Activated CD8-positive, alpha-beta memory T cell treated with anti-CD3 and anti-CD28 coated beads, Interleukin-2, amount 10 ng/mL, durations not matched to agents 7 days and 5 days (primary cell): ENCODE results near the gene CDH4. TPM values are rescaled to one million over a fixed set of nuclear protein-coding genes. Genes with fewer than 3 reads are reported as not detected.

Experiments used
- ATAC-seq: fragments of 150-1000 bp; cut with Tn5 transposase; one replicate; pipeline ENCODE4 v1.10.0; 2021; ENCODE audit warnings: moderate library complexity
- CTCF ChIA-PET: fragments of 350-600 bp; sonication (Branson Sonifier 250); formaldehyde crosslinking; loops from one replicate; lab custom pipeline; 2021; ENCODE audit warnings: antibody characterized with exemption; lab: Charles Lee
- DNase-seq: peaks from one replicate; pipeline ENCODE4 v3.0.0-alpha.2; 2020
- H3K27ac Mint-ChIP-seq: one replicate; pipeline ENCODE4 v1.8.0; 2021; ENCODE audit warnings: mild to moderate bottlenecking, mixed read lengths
- H3K27me3 Mint-ChIP-seq: one replicate; pipeline ENCODE4 v1.8.0; 2021; ENCODE audit warnings: mixed read lengths
- H3K36me3 Mint-ChIP-seq: one replicate; pipeline ENCODE4 v1.8.0; 2021; ENCODE audit warnings: mild to moderate bottlenecking, mixed read lengths
- H3K4me1 Mint-ChIP-seq: one replicate; pipeline ENCODE4 v1.8.0; 2021; ENCODE audit warnings: mixed read lengths
- H3K4me3 Mint-ChIP-seq: one replicate; pipeline ENCODE4 v1.8.0; 2021; ENCODE audit warnings: mild to moderate bottlenecking, moderate library complexity, mixed read lengths
- H3K9me3 Mint-ChIP-seq: one replicate; pipeline ENCODE4 v1.8.0; 2022; ENCODE audit warnings: low read depth, mixed read lengths
- total RNA-seq, 2 experiments: library from RNA; stranded (reverse); gene quantifications; one replicate each; pipeline ENCODE4 v1.2.3, GENCODE V29; 2021

The CDH4 gene
- total RNA-seq, 2 experiments from 2014 or later = 0.02 TPM; not detected in 1

DNA sequence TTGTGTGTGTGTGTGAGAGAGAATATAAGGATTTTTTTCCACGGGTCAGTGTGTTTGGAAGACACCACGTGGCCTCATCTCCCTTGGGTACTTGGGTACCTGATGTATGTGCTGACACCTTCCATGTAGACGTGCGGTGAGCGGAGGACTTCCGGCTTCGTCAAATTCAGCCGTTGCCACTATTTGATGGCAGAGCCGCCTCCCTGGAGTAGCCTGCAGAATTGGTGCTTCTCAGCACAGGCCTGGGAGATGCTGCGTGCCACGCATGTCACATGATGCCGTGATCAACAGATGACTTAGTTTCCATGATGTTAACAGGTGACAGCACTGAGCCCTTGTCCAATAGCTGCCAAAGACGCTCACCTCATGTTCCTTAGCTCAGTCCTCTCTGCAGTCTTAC is 69.4 kb downstream of the CDH4 start:
- Mint-ChIP-seq H3K4me3 (no peak overlapping the region), H3K4me1 (no peaks in the 10 kb centered on the region), H3K27me3 (no peaks in the 10 kb centered on the region), H3K27ac (no peak overlapping the region), H3K36me3 (no peaks in the 10 kb centered on the region), H3K9me3 (peaks cover 2% of the 10 kb centered on the region)
- ATAC-seq (no peak), DNase-seq (no peak)
- CTCF ChIA-PET = no interaction called here

- Mint-ChIP-seq H3K4me1 (no peaks in the 10 kb centered on the region), H3K27ac (no peak overlapping the region), H3K4me3 (no peak overlapping the region), H3K36me3 (no peaks in the 10 kb centered on the region), H3K27me3 (no peaks in the 10 kb centered on the region), H3K9me3 (peaks cover 2% of the 10 kb centered on the region)
- ATAC-seq = no peak
- no peak for DNase-seq
- CTCF ChIA-PET = no interaction called here
Observed at GRCh38 chr20:61322151-61322865, 70.2 kb downstream of the CDH4 start.

- no peaks in the 10 kb centered on the region for H3K4me1 Mint-ChIP-seq
- ATAC-seq (no peak), DNase-seq (no peak)
- H3K9me3 Mint-ChIP-seq = peaks cover 2% of the 10 kb centered on the region
- H3K27ac Mint-ChIP-seq = no peak overlapping the region
- H3K27me3 Mint-ChIP-seq = no peaks in the 10 kb centered on the region
- H3K36me3 Mint-ChIP-seq = no peaks in the 10 kb centered on the region
- H3K4me3 Mint-ChIP-seq = no peak overlapping the region
- CTCF ChIA-PET = no interaction called here
Observed at GRCh38 chr20:61324906-61325305, 72.8 kb downstream of the CDH4 start.

- Mint-ChIP-seq H3K27ac (no peak overlapping the region), H3K27me3 (no peaks in the 10 kb centered on the region), H3K36me3 (no peaks in the 10 kb centered on the region), H3K9me3 (peaks cover 2% of the 10 kb centered on the region), H3K4me3 (no peak overlapping the region), H3K4me1 (no peaks in the 10 kb centered on the region)
- no peak for ATAC-seq
- CTCF ChIA-PET = no interaction called here
- DNase-seq = no peak
Observed at GRCh38 chr20:61325718-61326117, 73.7 kb downstream of the CDH4 start.

DNA sequence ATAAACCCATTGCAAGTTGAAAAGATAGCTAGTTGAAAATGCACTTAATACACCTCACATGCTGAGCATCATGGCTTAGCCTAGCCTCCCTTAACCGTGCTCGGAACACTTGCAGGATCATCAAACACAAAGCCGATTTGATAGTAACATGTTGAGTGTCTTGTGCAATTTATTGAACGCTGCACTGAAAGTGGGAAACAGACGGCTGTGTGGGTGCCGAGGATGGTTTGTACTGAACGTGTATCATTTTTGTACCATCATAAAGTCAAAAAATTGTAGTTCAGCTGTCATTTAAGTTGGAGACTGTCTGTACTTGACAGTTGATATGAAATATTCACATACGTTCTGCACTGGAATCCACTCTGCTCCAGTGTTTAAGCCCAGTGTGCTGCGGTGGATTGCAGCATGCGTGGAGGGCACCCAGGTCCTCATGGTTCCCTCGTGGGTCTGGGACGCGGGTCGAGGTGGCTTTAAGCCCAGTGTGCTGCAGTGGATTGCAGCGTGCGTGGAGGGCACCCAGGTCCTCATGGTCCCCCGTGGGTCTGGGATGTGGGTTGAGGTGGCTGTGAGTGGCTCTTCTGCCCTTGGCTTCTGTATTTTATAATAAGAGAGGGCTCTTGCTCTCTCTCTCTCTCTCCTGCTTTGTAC is 77.0 kb downstream of the CDH4 start:
- no peak for ATAC-seq
- peaks cover 4% of the 10 kb centered on the region for H3K9me3 Mint-ChIP-seq
- CTCF ChIA-PET = no interaction called here
- peak; percentile 42 for DNase-seq
- no peaks in the 10 kb centered on the region for H3K4me1 Mint-ChIP-seq
- H3K27me3 Mint-ChIP-seq = no peaks in the 10 kb centered on the region
- no peaks in the 10 kb centered on the region for H3K36me3 Mint-ChIP-seq
- H3K4me3 Mint-ChIP-seq = no peak overlapping the region
- H3K27ac Mint-ChIP-seq = no peak overlapping the region

GRCh38 chr20:61330441-61330840 is 78.4 kb downstream of the CDH4 start:
- Mint-ChIP-seq H3K27ac (no peak overlapping the region), H3K27me3 (no peaks in the 10 kb centered on the region), H3K4me1 (no peaks in the 10 kb centered on the region), H3K4me3 (no peak overlapping the region), H3K36me3 (no peaks in the 10 kb centered on the region), H3K9me3 (peaks cover 3% of the 10 kb centered on the region)
- CTCF ChIA-PET = no interaction called here
- DNase-seq (no peak), ATAC-seq (no peak)

DNA sequence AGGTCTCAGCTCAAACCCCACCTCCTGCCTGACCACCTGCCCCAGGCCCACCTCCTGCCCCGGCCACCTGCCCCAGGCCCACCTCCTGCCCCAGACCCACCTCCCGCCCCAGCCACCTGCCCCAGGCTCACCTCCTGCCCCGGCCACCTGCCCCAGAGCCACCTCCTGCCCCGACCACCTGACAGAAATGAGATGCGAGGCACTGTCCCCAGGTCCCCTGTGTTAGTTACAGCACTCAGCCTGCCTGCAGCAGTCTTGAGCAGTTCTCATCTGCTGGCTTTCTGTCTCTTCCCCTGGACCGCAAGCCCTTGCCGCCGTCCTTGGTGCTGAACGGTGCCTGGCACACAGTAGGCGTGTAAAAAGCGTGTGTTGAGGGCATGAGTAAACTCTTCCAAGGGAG is 79.5 kb downstream of the CDH4 start:
- H3K27me3 Mint-ChIP-seq = no peaks in the 10 kb centered on the region
- no peaks in the 10 kb centered on the region for H3K4me1 Mint-ChIP-seq
- no peak overlapping the region for H3K27ac Mint-ChIP-seq
- CTCF ChIA-PET = no interaction called here
- DNase-seq (no peak), ATAC-seq (no peak)
- no peak overlapping the region for H3K4me3 Mint-ChIP-seq
- H3K36me3 Mint-ChIP-seq = no peaks in the 10 kb centered on the region
- peaks cover 4% of the 10 kb centered on the region for H3K9me3 Mint-ChIP-seq

DNA sequence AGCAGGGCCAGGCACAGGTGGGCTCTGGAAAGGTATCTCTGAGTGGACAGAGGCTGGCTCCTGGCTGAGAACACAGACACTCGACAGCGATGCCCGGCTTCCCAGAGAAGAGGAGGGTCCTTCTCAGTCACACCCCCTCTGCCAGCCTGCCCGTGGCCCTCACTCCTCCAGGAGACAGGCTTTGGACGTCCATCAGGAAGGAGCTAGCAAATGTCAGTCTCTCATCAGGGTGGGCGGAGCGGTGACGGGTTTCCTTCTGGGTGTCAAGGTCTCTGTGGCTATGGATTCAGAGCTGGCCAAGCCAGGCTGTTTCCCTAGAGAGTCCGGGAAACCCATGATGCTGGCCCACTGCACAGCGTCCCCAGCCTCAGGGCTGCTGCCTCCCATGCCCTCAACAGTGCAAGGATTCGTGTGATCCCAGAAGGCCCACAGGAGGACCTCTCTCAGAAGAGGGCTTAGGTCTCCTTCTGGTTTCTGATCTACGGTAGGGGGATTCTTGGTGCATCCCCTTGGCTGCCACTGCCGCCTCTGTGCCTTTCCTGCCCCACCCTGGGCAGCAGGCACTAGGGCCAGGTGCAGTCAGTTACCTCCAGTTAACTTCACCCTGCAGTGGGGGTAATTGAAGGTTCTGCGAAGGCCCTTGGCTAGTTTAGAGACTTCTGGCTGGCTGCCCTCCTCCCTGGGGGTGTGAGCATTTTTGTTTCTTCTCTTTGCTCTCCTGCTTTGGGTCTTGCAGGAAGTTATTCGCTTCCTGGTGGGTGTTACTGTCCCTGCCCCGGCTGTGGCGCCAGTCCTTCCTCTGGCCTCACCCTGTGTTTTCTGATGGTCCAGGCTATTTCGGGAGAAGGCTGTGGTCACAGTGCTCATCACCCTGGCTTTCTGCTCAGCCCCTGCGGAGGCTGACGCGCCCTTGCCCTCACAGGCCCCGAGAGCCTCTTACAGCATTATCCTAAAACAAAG is 80.2 kb downstream of the CDH4 start:
- no peak overlapping the region for H3K27ac Mint-ChIP-seq
- no peaks in the 10 kb centered on the region for H3K4me1 Mint-ChIP-seq
- DNase-seq = no peak
- H3K4me3 Mint-ChIP-seq = no peak overlapping the region
- CTCF ChIA-PET = no interaction called here
- H3K9me3 Mint-ChIP-seq = peaks cover 4% of the 10 kb centered on the region
- H3K36me3 Mint-ChIP-seq = no peaks in the 10 kb centered on the region
- H3K27me3 Mint-ChIP-seq = no peaks in the 10 kb centered on the region
- no peak for ATAC-seq

GRCh38 chr20:61333484-61334108 is 81.5 kb downstream of the CDH4 start:
- Mint-ChIP-seq H3K4me3 (no peak overlapping the region), H3K27ac (no peak overlapping the region), H3K4me1 (no peaks in the 10 kb centered on the region), H3K9me3 (peaks cover 4% of the 10 kb centered on the region), H3K27me3 (no peaks in the 10 kb centered on the region), H3K36me3 (no peaks in the 10 kb centered on the region)
- CTCF ChIA-PET = no interaction called here
- DNase-seq (no peak), ATAC-seq (no peak)

DNA sequence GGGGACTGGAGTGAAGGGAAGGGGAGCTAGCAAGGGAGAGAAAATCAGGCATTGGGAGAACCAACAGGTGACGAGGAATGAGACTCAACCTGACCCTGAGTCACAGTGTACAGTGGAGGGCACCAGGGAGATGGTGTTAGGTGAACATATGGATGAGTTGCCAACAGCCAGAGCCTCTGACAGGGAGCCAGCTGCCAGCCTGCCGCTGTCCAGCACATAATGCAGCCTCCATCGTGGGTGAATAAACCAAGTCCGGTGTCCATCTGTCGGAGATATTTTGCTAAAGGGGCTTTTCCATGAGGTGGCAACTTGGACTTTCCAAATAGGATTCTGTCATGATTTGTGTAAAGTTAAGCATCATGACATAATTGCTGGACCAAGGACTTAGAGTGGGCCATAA is 88.1 kb downstream of the CDH4 start:
- DNase-seq (no peak), ATAC-seq (no peak)
- Mint-ChIP-seq H3K27ac (no peak overlapping the region), H3K9me3 (peaks cover 2% of the 10 kb centered on the region), H3K27me3 (no peaks in the 10 kb centered on the region), H3K36me3 (no peaks in the 10 kb centered on the region), H3K4me3 (no peak overlapping the region), H3K4me1 (no peaks in the 10 kb centered on the region)
- CTCF ChIA-PET = no interaction called here

GRCh38 chr20:61341605-61342004 is 89.5 kb downstream of the CDH4 start:
- no peaks in the 10 kb centered on the region for H3K4me1 Mint-ChIP-seq
- ATAC-seq (no peak), DNase-seq (no peak)
- no peaks in the 10 kb centered on the region for H3K27me3 Mint-ChIP-seq
- no peak overlapping the region for H3K4me3 Mint-ChIP-seq
- CTCF ChIA-PET = no interaction called here
- no peaks in the 10 kb centered on the region for H3K36me3 Mint-ChIP-seq
- H3K9me3 Mint-ChIP-seq = no peaks in the 10 kb centered on the region
- H3K27ac Mint-ChIP-seq = no peak overlapping the region

DNA sequence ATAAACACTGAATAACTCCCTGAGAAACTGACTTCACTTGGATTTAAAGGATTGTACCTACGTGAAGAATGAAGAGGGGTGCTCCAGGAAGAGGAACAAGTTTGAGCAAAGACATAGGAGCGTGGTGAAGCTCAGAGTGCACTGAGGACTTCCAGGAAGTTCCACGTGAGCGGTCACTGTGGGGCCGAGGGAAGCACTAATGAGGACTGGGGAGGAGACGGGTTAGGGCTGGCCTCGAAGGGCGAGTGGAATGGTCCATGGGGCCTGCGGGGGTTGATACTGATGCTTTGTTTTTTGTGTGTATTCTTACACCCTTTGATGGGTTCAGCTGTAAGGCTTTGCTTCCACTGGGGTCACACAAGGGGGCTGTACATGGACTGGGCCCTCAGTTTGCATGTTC is 91.9 kb downstream of the CDH4 start:
- Mint-ChIP-seq H3K36me3 (no peaks in the 10 kb centered on the region), H3K4me3 (no peak overlapping the region), H3K4me1 (no peaks in the 10 kb centered on the region), H3K27me3 (no peaks in the 10 kb centered on the region), H3K9me3 (no peaks in the 10 kb centered on the region), H3K27ac (no peak overlapping the region)
- ATAC-seq = no peak
- no peak for DNase-seq
- CTCF ChIA-PET = no interaction called here

GRCh38 chr20:61345656-61346055 is 93.6 kb downstream of the CDH4 start:
- CTCF ChIA-PET = no interaction called here
- no peaks in the 10 kb centered on the region for H3K36me3 Mint-ChIP-seq
- no peak overlapping the region for H3K27ac Mint-ChIP-seq
- ATAC-seq (no peak), DNase-seq (no peak)
- H3K4me3 Mint-ChIP-seq = no peak overlapping the region
- no peaks in the 10 kb centered on the region for H3K9me3 Mint-ChIP-seq
- H3K4me1 Mint-ChIP-seq = no peaks in the 10 kb centered on the region
- H3K27me3 Mint-ChIP-seq = no peaks in the 10 kb centered on the region
